GM12878 (cell line): ENCODE measurements around the gene DCBLD1. TPM values are rescaled to one million over a fixed set of nuclear protein-coding genes. Genes with fewer than 3 reads are reported as not detected.

Source experiments
- ATAC-seq: fragments of 200-7000 bp; cut with Tn5 transposase; 3 replicates; pipeline ENCODE4 v1.9.1; 2020; ENCODE audit warnings: mild to moderate bottlenecking, moderate library complexity
- BruUV-seq: library from RNA; stranded (reverse); fragments of 400-500 nt; replicated peaks from 2 replicates; lab custom pipeline; 2021; lab: Mats Ljungman, UMichigan
- CTCF ChIA-PET: fragments of 300-600 bp; sonication (Branson Sonifier 250); formaldehyde crosslinking; extraction: SDS; loops from one replicate; lab custom pipeline; 2021; ENCODE audit warnings: inconsistent platforms; lab: Yijun Ruan, JAX
- POLR2A ChIA-PET: fragments of 350-600 bp; formaldehyde crosslinking; extraction: SDS; loops from one replicate; lab custom pipeline; 2021; ENCODE audit warnings: inconsistent platforms; lab: Charles Lee
- RAD21 ChIA-PET: fragments of 300-600 bp; sonication (Branson Sonifier 250); formaldehyde crosslinking; loops from one replicate; lab custom pipeline; 2023; ENCODE audit warnings: antibody characterized with exemption; ENCODE audit not compliant: unreplicated experiment; lab: Charles Lee
- SMC1A ChIA-PET: fragments of 300-600 bp; sonication (Branson Sonifier 250); formaldehyde crosslinking; loops from one replicate; lab custom pipeline; 2023; ENCODE audit not compliant: unreplicated experiment, uncharacterized antibody; lab: Charles Lee
- DNase-seq: peaks from one replicate; pipeline ENCODE4 v3.0.0-alpha.2; 2011; ENCODE audit warnings: low read depth, low spot score
- FAIRE-seq: peaks from 3 replicates; lab custom pipeline; 2011; peaks lifted over from hg19 to GRCh38; lab: Jason Lieb, UNC
- H2AFZ ChIP-seq: 2 replicates; pipeline ENCODE4 v1.6.0; 2011; ENCODE audit warnings: low read depth, low read length, control low read depth; ENCODE audit not compliant: control insufficient read depth
- H3K27ac ChIP-seq: 2 replicates; pipeline ENCODE4 v1.5.1; 2011; ENCODE audit warnings: control low read depth; ENCODE audit not compliant: control insufficient read depth, insufficient read depth
- H3K27me3 ChIP-seq, 2 experiments: replicated peaks in 1 of 2; 2 replicates each; pipeline versions ENCODE4 v1.6.0 to v1.6.1; 2011; ENCODE audit warnings: low read length in 1 of 2; ENCODE audit not compliant: control insufficient read depth in 2 of 2, insufficient read depth in 2 of 2
- H3K36me3 ChIP-seq, 2 experiments: 2 replicates each; pipeline ENCODE4 v1.5.1; 2011; ENCODE audit warnings: low read length in 1 of 2; ENCODE audit not compliant: control insufficient read depth in 2 of 2, insufficient read depth in 2 of 2
- H3K4me1 ChIP-seq: 2 replicates; pipeline ENCODE4 v1.6.1; 2011; ENCODE audit warnings: mild to moderate bottlenecking, low read length, moderate library complexity, mixed read lengths; ENCODE audit not compliant: control insufficient read depth, insufficient read depth
- H3K4me2 ChIP-seq: 2 replicates; pipeline ENCODE4 v1.6.0; 2011; ENCODE audit warnings: control low read depth; ENCODE audit not compliant: control insufficient read depth, insufficient read depth
- H3K4me3 ChIP-seq: fragments of 200-600 bp; sonication (generic); 2 replicates; pipeline ENCODE4 v1.5.1; 2016
- H3K79me2 ChIP-seq: 2 replicates; pipeline ENCODE4 v1.6.0; 2011; ENCODE audit warnings: low read length; ENCODE audit not compliant: control insufficient read depth, insufficient read depth
- H3K9ac ChIP-seq: 2 replicates; pipeline ENCODE4 v1.8.0; 2011; ENCODE audit warnings: low read length, control low read depth, mixed read lengths; ENCODE audit not compliant: control insufficient read depth, insufficient read depth
- H3K9me3 ChIP-seq: replicated peaks from 3 replicates; pipeline ENCODE4 v1.5.1; 2011; ENCODE audit warnings: mild to moderate bottlenecking, low read length; ENCODE audit not compliant: control insufficient read depth, insufficient read depth
- H4K20me1 ChIP-seq: 2 replicates; pipeline ENCODE4 v1.6.0; 2011; ENCODE audit not compliant: control insufficient read depth, insufficient read depth
- ASH2L ChIP-seq: fragments of 300-600, 200-600 bp; sonication (generic); IDR thresholded peaks from 2 replicates; pipeline ENCODE4 v1.6.1; 2017; ENCODE audit warnings: low read depth, mild to moderate bottlenecking, borderline replicate concordance
- CHD2 ChIP-seq: IDR thresholded peaks from 2 replicates; pipeline ENCODE4 v1.6.1; 2011; ENCODE audit warnings: low read depth, low read length, improper control_type of control experiment, borderline replicate concordance
- EZH2 ChIP-seq: IDR thresholded peaks from 2 replicates; pipeline ENCODE4 v1.6.1; 2012; ENCODE audit warnings: low read depth, mild to moderate bottlenecking, control low read depth, inconsistent platforms, low read length, borderline replicate concordance; ENCODE audit not compliant: control insufficient read depth
- HDAC2 ChIP-seq: fragments of 200-600 bp; sonication (generic); IDR thresholded peaks from 2 replicates; pipeline ENCODE4 v1.6.1; 2017
- MTA3 ChIP-seq: IDR thresholded peaks from 2 replicates; pipeline ENCODE4 v1.6.1; 2012; ENCODE audit warnings: low read length, inconsistent platforms, borderline replicate concordance
- NFIC ChIP-seq: IDR thresholded peaks from 2 replicates; pipeline ENCODE4 v1.6.1; 2012; ENCODE audit warnings: low read depth, mild to moderate bottlenecking, inconsistent platforms, low read length, moderate library complexity
- RB1 ChIP-seq: fragments of 450-650 bp; formaldehyde crosslinking; IDR thresholded peaks from 2 replicates; pipeline ENCODE4 v1.6.1; 2017; ENCODE audit warnings: mild to moderate bottlenecking, borderline replicate concordance
- TBL1XR1 ChIP-seq: IDR thresholded peaks from 2 replicates; pipeline ENCODE4 v1.6.1; 2012; ENCODE audit warnings: low read depth, low read length, improper control_type of control experiment
- WGBS: methylation state at CpG from one replicate; pipeline ENCODE4 v1.1.6; 2016; ENCODE audit warnings: low lambda C conversion rate; ENCODE audit not compliant: insufficient replicate concordance, insufficient coverage; ENCODE audit errors: missing lambda C conversion rate; 5-methylcytosine and 5-hydroxymethylcytosine counted together
- in situ Hi-C: fragments of 300-500 bp; cut with MboI; formaldehyde crosslinking; loops from 9 replicates; pipeline ENCODE4 v1.14.3; 2018; ENCODE audit warnings: mixed read lengths
- intact Hi-C: fragments of 100-400 bp; cut with micrococcal nuclease; formaldehyde crosslinking; loops from one replicate; pipeline ENCODE4 v1.14.2; 2022; ENCODE audit not compliant: unreplicated experiment
- polyA plus RNA-seq, 11 experiments: library from polyadenylated mRNA; depleted of rRNA in 4 of 11; unstranded in 6 of 11; stranded (reverse) in 5 of 11; fragments of >200 nt; fragmentation: Nextera tagmentation in 4 of 11; fragmentation: Illumina TruSeq in 1 of 11; extraction: Ambion mirVana in 4 of 11; extraction: Trizol in 1 of 11; gene quantifications; 1 replicate in 1 of 11; 2 replicates in 10 of 11; pipeline versions ENCODE4 v1.2.1 to v1.2.3, GENCODE V29; 2011 to 2016; ENCODE audit warnings: inconsistent platforms in 2 of 11, missing spikeins in 2 of 11, low read depth in 1 of 11
- total RNA-seq, 4 experiments: library from RNA; depleted of rRNA in 3 of 4; stranded (reverse); fragments of >200 nt in 3 of 4; fragmentation: Illumina TruSeq in 1 of 4; extraction: Trizol in 1 of 4; gene quantifications; 2 replicates each; pipeline versions ENCODE4 v1.2.1 to v1.2.3, GENCODE V29; 2013 to 2021

The DCBLD1 gene
- total and polyA plus RNA-seq, 10 of the 15 experiments (the other 5 are each of a cell fraction or from before 2014, with no cell fraction given) = 0.92 to 9.2 (median 8.3) TPM

DNA sequence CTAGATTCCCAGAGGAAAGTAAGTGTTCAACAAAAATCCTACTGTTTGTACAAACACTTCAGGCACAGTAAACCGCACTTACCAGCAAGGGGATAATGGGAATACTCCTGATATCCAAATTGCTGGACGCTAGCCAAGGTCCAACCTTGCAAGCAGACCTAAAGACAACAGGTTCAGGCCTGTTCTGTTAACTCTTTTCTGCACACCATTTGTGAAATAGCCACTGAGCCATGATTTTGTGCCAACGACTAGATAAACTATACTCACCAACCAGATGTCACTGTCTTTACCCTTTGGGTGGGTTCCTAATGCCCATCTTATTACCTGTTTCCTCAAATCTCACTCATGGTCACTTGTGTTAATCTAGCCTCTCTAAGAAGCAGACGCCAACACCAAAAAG, 76.3 kb downstream of the DCBLD1 start:
- in situ Hi-C loops = loop anchor here (10.0 kb wide), 1 partner anchor 204 kb away; no protein-coding TSS in a partner anchor
- Histone ChIP-seq H3K79me2 (no peaks in the 10 kb centered on the region), H3K27ac (no peak overlapping the region), H3K4me2 (no peak overlapping the region), H3K4me3 (no peak overlapping the region), H3K27me3 (no peaks in the 10 kb centered on the region), H3K9ac (no peak overlapping the region), H3K4me1 (no peaks in the 10 kb centered on the region), H4K20me1 (no peaks in the 10 kb centered on the region), H3K36me3 (peaks cover 1 to 9% of the 10 kb centered on the region in 2 experiments; a peak in 3 of 4 replicates), H3K9me3 (no peaks in the 10 kb centered on the region), H2AFZ (no peak overlapping the region)
- ATAC-seq = no peak
- TF ChIP-seq ASH2L (no peak), TBL1XR1 (no peak)
- FAIRE-seq = no peak
- ChIA-PET RAD21 (interaction anchor here (0.8 to 5.1 kb wide), 5 partner anchors 44 to 108 kb away, joined by 3 to 47 read pairs (median 3); partner anchors contain the start of gene GOPC), CTCF (interaction anchor here (0.7 to 14.8 kb wide), 7 partner anchors 10 to 109 kb away, joined by 3 to 223 read pairs (median 5); partner anchors contain the start of gene DCBLD1), SMC1A (interaction anchor here (0.7 to 5.3 kb wide), 4 partner anchors 8 to 109 kb away, joined by 3 to 52 read pairs (median 12); no protein-coding TSS in a partner anchor), POLR2A (interaction anchor here (1.8 kb wide), 1 partner anchor 45 kb away, joined by 4 read pairs; no protein-coding TSS in a partner anchor)
- DNase-seq = no peak
- WGBS = 98% methylated on average over 4 of the region's 4 CpGs
- intact Hi-C loops = loop anchor here (5.0 to 10.0 kb wide), 2 partner anchors 212 to 276 kb away; no protein-coding TSS in a partner anchor
- BruUV-seq = no TSS peak

DNA sequence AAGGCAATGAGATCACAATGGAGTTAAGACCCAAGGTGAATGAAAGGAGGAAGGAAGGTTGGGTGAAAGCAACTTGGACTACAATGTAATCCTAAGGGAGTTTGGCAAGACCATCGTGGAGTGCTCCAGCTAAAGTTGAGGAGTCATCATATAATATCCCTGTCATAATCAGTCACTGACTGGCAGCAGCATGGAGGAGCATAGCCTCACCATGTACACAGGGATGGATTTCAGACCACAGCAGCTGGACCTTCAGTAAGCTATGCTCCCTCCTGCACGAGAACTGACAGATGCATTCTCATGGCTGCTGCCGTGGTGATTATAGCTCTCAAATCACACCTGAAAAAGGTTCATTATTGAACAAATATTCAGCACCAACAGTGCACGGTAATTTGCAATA, 76.8 kb downstream of the DCBLD1 start:
- H3K4me3 ChIP-seq = no peak overlapping the region
- H4K20me1 ChIP-seq = no peaks in the 10 kb centered on the region
- POLR2A ChIA-PET = interaction anchor here (1.8 kb wide), 1 partner anchor 45 kb away, joined by 4 read pairs; no protein-coding TSS in a partner anchor
- FAIRE-seq (no peak), DNase-seq (no peak), ATAC-seq (no peak)
- in situ Hi-C loops = loop anchor here (10.0 kb wide), 1 partner anchor 204 kb away; no protein-coding TSS in a partner anchor
- H3K27me3 ChIP-seq = no peaks in the 10 kb centered on the region
- TF ChIP-seq EZH2 = no peak
- no peak for TF ChIP-seq NFIC
- TF ChIP-seq MTA3 = no peak
- TF ChIP-seq CHD2 = no peak
- no peak for TF ChIP-seq RB1
- TF ChIP-seq HDAC2 = no peak
- intact Hi-C loops = loop anchor here (5.0 to 10.0 kb wide), 2 partner anchors 212 to 276 kb away; no protein-coding TSS in a partner anchor
- H3K4me2 ChIP-seq = no peak overlapping the region
- BruUV-seq = no TSS peak
- H2AFZ ChIP-seq = no peak overlapping the region
- CTCF ChIA-PET = interaction anchor here (0.8 to 14.8 kb wide), 5 partner anchors 18 to 109 kb away, joined by 3 to 223 read pairs (median 15); partner anchors contain the start of gene DCBLD1
- no peak overlapping the region for H3K27ac ChIP-seq
- H3K36me3 ChIP-seq = peaks cover 1 to 12% of the 10 kb centered on the region in 2 experiments; a peak in 3 of 4 replicates
- RAD21 ChIA-PET = interaction anchor here (1.5 to 3.2 kb wide), 2 partner anchors 82 to 109 kb away, joined by 3 to 9 read pairs; no protein-coding TSS in a partner anchor
- no peak overlapping the region for H3K9ac ChIP-seq
- SMC1A ChIA-PET = interaction anchor here (0.5 to 2.8 kb wide), 7 partner anchors 9 to 270 kb away, joined by 3 to 19 read pairs (median 5); no protein-coding TSS in a partner anchor
- no peaks in the 10 kb centered on the region for H3K79me2 ChIP-seq
- 86% methylated on average over 4 of the region's 4 CpGs for WGBS
- H3K4me1 ChIP-seq = no peaks in the 10 kb centered on the region
- no peaks in the 10 kb centered on the region for H3K9me3 ChIP-seq
